GM13976 (cell line): ENCODE data around the gene CDHR4.
"Not testable (repeated sequence)": the region's sequence is repeated elsewhere in the genome, so short reads cannot be mapped to it uniquely, and the experiment has no call there.

ENCODE experiments used
- DNase-seq: peaks from one replicate; pipeline ENCODE4 v3.0.0; 2012; ENCODE audit warnings: low spot score
- in situ Hi-C: fragments of 300-500 bp; cut with MboI; formaldehyde crosslinking; loops from one replicate; pipeline ENCODE4 v1.12.0; 2022; ENCODE audit warnings: low sequenced_read_pairs, mixed read lengths, inconsistent platforms; ENCODE audit not compliant: unreplicated experiment
- TF ChIP-seq, protein P1 (sequence below): IDR thresholded peaks from 2 replicates; pipeline ENCODE4 v1.5.1; 2012; ENCODE audit warnings: borderline replicate concordance, mild to moderate bottlenecking; ENCODE audit not compliant: insufficient read depth; ENCODE audit errors: extremely low read depth, missing control alignments, control extremely low read depth

The CDHR4 gene

GRCh38 chr3:49841126-49841696 lies 41.5 kb upstream of the CDHR4 start:
- DNase-seq, result no peak
- in situ Hi-C loops, result no loop called here
- TF ChIP-seq, protein P1, sequence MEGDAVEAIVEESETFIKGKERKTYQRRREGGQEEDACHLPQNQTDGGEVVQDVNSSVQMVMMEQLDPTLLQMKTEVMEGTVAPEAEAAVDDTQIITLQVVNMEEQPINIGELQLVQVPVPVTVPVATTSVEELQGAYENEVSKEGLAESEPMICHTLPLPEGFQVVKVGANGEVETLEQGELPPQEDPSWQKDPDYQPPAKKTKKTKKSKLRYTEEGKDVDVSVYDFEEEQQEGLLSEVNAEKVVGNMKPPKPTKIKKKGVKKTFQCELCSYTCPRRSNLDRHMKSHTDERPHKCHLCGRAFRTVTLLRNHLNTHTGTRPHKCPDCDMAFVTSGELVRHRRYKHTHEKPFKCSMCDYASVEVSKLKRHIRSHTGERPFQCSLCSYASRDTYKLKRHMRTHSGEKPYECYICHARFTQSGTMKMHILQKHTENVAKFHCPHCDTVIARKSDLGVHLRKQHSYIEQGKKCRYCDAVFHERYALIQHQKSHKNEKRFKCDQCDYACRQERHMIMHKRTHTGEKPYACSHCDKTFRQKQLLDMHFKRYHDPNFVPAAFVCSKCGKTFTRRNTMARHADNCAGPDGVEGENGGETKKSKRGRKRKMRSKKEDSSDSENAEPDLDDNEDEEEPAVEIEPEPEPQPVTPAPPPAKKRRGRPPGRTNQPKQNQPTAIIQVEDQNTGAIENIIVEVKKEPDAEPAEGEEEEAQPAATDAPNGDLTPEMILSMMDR, result peak; percentile 27

DNA sequence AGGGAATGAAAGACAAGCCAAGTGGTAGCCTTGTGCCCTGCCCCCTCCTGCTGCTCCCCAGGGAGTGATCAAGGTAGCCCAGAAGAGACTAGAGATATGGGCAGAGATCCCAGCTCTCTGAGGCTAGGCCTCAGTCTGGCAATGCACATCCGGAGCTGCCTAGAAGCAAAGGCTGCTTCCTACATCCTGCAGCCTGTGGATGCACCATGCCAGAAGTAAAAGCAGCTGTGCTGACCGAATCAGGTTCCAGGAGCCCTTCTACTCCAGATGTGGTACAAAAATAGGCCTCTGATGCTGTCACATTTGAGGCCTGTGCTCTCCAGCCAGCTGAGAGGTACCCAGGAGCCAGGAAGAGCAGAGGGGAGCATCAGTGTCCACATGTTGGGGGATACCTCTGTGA lies 40.7 kb upstream of the CDHR4 start:
- TF ChIP-seq, protein P1, result no peak
- in situ Hi-C loops, result no loop called here
- DNase-seq, result no peak

DNA sequence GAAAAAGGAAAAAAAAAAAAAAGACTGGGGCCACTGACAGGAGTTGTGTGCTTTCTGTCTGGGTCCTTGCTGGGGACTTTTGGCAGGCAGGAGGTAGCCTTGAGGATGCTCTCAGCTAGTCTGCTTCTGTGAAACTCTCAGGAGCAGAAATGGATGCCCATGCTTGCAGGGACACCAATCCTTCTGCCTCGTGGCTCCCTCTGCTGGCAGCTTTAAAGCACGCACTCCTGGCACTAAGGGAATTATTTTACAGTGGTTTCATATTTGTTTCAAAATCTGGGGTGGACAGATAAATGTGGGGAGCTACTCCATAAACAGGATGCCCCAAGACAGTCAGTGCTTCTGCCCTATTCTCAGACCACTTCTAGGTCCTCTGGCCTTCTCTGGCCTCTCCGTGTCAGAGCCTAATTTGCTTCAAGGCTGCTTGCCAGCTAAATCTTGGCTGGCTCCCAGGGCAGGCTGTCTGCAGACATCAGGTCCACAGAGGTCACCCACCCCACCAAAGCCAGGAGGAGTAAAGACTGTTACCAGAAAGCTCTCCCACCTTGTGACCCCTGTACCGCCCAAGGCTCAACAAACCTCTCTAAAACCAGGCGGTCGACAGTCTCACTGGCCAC lies 39.6 kb upstream of the CDHR4 start:
- TF ChIP-seq, protein P1, result peak; percentile 90
- in situ Hi-C loops, result no loop called here
- peak; percentile 82 for DNase-seq

DNA sequence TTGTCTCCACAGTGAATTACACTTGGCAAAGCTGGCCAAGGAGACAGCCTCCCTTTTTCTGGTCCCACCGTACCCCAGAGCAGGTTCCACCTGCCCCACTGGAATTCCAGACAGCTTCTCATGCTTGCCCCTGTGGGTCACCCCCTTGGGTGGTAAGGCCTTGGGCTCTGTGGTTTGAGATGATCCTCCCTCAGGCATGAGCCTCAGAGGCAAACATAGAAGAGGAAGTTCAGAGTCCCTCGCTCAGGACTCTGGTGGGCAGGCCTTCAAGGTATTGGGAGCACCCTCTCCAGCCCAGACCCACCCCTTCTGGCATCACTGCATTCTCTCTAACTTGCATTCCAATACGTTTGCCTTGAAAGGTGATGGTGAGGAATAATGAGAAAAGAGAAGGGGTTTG lies 31.7 kb upstream of the CDHR4 start:
- in situ Hi-C loops, result no loop called here
- TF ChIP-seq, protein P1, result no peak
- DNase-seq, result no peak

DNA sequence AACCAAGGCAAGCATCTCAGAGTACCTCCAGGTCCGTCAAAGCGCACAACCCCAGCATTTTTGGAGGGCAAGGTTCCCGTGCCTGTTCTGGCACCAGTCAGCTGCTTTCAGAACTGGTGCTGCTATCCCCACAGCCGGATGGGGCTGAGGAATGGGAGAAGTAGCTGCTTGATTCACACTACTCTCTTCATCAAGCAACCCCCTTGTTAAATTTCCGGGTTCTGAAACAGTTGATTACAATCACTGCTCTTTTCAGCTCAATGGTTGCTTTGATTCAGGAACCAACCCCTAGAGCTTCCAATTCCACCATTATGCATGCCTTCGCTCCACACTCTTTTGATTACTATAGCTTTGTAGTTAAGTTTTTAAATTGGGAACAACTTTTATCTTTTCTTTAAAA lies 26.3 kb upstream of the CDHR4 start:
- no peak for DNase-seq
- in situ Hi-C loops, result no loop called here
- TF ChIP-seq, protein P1, result no peak

GRCh38 chr3:49823131-49823530 lies 23.5 kb upstream of the CDHR4 start:
- DNase-seq, in situ Hi-C loops: not testable (repeated sequence)

- in situ Hi-C loops, result no loop called here
- TF ChIP-seq, protein P1, result no peak
- peak; percentile 86 for DNase-seq
These were observed 14.0 kb upstream of the CDHR4 start, which contains the start of gene UBA7 for GRCh38 chr3:49813497-49814174. Gene UBA7 (minus strand): TSS chr3:49813953. CDS start chr3:49813787, 166 bp downstream.
